ENCODE results near the gene DCLRE1A.

DNA sequence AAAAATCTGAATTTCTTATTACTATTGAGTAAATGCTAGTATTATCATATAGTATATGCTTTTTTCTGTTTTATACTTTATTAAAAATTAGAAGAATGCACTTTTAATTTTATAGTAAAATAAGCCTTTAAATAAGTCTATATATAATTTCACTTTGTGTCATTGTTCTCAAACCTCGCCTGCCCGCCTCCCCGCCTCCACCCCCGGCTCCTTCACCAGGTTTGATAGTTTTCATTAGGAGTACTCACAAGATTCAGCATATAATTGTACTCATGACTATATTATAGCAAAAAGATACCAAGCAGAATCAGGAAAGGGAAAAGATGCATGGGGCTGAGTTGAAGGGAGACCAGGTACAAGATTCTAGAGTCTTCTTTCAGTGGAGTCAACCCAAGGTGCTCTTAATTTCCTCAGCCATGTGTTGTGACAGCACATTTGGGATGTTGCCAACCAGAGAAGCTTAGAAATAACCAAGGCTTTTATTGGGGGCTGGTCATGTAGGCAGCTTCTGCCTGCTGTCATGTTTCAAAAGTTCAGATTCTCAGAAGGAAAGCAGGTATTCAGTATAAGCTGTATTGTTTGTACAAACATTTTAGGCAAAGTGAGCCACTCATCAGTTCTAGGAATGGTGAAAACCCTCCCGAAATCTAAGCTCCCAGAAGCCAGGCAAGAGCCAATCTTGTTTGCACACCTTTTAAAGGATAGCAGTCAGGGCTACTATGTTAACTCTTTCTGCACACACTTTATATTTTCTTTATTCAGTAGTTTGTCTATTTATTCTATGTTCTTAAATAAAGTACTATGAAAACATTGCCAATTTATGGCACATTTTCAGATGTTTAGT lies 12.9 kb upstream of the DCLRE1A start:
- TF ChIP-seq, protein P1, sequence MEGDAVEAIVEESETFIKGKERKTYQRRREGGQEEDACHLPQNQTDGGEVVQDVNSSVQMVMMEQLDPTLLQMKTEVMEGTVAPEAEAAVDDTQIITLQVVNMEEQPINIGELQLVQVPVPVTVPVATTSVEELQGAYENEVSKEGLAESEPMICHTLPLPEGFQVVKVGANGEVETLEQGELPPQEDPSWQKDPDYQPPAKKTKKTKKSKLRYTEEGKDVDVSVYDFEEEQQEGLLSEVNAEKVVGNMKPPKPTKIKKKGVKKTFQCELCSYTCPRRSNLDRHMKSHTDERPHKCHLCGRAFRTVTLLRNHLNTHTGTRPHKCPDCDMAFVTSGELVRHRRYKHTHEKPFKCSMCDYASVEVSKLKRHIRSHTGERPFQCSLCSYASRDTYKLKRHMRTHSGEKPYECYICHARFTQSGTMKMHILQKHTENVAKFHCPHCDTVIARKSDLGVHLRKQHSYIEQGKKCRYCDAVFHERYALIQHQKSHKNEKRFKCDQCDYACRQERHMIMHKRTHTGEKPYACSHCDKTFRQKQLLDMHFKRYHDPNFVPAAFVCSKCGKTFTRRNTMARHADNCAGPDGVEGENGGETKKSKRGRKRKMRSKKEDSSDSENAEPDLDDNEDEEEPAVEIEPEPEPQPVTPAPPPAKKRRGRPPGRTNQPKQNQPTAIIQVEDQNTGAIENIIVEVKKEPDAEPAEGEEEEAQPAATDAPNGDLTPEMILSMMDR (IDR thresholded peaks at IDR 0.05 in 2 of 3, conservative IDR thresholded peaks at IDR 0.05 in 1 of 3; ENCODE audit: insufficient read depth in 2 of 3, low read depth in 1 of 3, low read length in 3 of 3), result no peak
- TF ChIP-seq, protein P2, sequence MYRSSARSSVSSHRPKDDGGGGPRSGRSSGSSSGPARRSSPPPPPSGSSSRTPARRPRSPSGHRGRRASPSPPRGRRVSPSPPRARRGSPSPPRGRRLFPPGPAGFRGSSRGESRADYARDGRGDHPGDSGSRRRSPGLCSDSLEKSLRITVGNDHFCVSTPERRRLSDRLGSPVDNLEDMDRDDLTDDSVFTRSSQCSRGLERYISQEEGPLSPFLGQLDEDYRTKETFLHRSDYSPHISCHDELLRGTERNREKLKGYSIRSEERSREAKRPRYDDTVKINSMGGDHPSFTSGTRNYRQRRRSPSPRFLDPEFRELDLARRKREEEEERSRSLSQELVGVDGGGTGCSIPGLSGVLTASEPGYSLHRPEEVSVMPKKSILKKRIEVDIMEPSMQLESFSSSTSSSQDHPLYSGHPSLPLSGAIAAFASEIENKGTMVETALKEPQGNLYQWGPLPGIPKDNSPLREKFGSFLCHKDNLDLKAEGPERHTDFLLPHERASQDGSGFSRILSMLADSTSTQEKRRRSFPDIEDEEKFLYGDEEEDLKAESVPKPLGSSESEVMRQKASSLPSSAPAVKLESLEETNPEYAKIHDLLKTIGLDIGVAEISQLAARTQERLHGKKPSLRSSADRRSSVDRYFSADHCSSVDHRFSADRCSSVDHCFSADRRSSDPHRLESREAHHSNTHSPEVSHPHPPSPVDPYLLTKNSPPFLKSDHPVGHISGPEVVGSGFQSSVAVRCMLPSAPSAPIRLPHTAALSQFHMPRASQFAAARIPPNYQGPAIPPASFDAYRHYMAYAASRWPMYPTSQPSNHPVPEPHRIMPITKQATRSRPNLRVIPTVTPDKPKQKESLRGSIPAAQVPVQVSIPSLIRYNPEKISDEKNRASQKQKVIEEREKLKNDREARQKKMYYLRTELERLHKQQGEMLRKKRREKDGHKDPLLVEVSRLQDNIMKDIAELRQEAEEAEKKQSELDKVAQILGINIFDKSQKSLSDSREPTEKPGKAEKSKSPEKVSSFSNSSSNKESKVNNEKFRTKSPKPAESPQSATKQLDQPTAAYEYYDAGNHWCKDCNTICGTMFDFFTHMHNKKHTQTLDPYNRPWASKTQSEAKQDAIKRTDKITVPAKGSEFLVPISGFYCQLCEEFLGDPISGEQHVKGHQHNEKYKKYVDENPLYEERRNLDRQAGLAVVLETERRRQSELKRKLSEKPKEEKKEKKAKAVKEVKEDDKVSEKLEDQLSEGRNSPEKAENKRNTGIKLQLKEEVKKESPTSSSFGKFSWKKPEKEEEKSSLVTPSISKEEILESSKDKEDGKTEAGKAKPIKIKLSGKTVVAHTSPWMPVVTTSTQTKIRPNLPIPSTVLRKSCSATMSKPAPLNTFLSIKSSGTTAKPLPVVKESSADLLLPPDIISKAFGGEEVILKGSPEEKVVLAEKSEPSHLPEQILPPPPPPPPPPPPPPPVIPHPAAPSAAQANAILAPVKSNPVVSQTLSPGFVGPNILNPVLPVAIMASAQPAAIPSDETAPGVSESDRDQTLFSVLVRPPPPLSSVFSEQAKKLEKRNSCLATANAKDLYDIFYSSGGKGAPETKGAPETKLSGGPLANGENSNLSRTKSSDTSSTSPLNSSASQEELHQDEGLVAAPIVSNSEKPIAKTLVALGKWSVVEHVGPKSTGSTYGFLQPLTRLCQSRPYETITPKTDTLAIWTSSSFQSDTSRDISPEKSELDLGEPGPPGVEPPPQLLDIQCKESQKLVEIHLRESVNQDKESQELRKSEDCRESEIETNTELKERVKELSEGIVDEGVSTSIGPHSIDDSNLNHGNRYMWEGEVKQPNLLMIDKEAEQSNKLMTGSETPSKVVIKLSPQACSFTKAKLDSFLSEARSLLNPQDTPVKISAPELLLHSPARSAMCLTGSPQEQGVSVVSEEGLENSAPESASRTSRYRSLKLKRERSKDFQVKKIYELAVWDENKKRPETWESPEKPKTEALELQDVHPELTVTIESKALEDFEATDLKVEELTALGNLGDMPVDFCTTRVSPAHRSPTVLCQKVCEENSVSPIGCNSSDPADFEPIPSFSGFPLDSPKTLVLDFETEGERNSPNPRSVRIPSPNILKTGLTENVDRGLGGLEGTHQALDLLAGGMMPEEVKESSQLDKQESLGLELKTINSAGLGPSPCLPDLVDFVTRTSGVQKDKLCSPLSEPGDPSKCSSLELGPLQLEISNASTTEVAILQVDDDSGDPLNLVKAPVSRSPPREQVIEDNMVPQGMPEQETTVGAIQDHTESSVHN (IDR thresholded peaks at IDR 0.05; ENCODE audit: borderline replicate concordance in 1 of 2, low read depth in 1 of 2), result no peak
- TF ChIP-seq BRCA1 (IDR thresholded peaks at IDR 0.05) (no peak), BRCA1 (CRISPR knock-in tag; IDR thresholded peaks at IDR 0.05) (no peak), SPI1 (IDR thresholded peaks at IDR 0.05; ENCODE audit: borderline replicate concordance, low read depth, low read length) (no peak), SOX6 (IDR thresholded peaks at IDR 0.05) (peak; percentile 49; the same call in 1 of the 2 replicates)
- TF ChIP-seq, protein P3, sequence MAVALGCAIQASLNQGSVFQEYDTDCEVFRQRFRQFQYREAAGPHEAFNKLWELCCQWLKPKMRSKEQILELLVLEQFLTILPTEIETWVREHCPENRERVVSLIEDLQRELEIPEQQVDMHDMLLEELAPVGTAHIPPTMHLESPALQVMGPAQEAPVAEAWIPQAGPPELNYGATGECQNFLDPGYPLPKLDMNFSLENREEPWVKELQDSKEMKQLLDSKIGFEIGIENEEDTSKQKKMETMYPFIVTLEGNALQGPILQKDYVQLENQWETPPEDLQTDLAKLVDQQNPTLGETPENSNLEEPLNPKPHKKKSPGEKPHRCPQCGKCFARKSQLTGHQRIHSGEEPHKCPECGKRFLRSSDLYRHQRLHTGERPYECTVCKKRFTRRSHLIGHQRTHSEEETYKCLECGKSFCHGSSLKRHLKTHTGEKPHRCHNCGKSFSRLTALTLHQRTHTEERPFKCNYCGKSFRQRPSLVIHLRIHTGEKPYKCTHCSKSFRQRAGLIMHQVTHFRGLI (CRISPR knock-in tag; IDR thresholded peaks at IDR 0.05), result no peak
